GM21576 (cell line): ENCODE measurements around the gene NEIL3.
"Not testable (repeated sequence)": the region's sequence is repeated elsewhere in the genome, so short reads cannot be mapped to it uniquely, and the experiment has no call there.

Experiments
- ATAC-seq: cut with Tn5 transposase; IDR thresholded peaks from one replicate; pipeline ENCODE4 v1.9.1; 2021; ENCODE audit warnings: mild to moderate bottlenecking, moderate library complexity; ENCODE audit not compliant: unreplicated experiment

Gene NEIL3

DNA sequence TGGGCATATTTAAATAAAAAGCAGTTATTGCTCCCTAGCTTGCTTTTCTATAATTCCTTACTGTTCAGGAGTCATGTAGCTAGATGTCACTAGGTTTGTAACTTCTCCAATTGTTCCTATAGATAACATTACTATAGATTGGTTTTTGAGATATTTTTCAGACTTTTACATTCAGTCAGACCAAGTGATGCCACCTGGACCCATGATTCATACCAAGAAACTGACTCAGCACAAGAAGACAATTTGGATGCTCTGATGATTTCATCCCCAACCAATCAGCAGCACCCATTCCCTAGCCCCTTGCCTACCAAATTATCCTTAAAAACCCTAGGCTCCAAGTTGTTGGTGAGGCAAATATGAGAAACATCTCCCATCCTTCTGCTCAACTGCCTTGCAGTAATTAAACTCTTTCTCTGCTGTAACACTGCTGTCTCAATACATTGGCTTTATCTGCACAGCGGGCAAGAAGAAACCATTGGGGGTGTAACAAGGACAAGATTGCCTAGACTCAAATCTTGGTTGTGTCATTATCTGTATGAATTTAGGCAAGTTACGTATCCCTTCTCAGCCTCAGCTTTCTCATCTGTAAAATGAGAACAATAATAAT lies 11.8 kb upstream of the NEIL3 start:
- ATAC-seq, result no peak

GRCh38 chr4:177301126-177301639 lies 8.5 kb upstream of the NEIL3 start:
- peak; percentile 53 for ATAC-seq

- ATAC-seq, result no peak
Measured at GRCh38 chr4:177302371-177303100, 7.1 kb upstream of the NEIL3 start.

DNA sequence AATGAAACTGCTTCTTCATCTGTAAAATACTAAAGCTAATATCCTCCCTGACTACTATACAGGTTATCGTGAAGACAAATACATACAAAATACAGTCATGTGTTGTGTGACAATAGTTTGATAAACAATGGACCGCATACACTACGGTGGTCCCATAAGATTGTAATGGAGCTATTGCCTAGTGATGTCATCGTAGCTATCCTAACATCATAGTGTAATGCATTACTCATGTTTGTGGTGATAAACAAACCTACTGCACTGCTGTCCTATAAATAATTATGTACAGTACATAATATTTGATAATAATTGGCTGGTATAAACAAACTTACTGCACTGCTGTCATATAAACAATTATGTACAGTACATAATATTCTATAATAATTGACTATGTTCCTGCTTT lies 5.6 kb upstream of the NEIL3 start:
- no peak for ATAC-seq

DNA sequence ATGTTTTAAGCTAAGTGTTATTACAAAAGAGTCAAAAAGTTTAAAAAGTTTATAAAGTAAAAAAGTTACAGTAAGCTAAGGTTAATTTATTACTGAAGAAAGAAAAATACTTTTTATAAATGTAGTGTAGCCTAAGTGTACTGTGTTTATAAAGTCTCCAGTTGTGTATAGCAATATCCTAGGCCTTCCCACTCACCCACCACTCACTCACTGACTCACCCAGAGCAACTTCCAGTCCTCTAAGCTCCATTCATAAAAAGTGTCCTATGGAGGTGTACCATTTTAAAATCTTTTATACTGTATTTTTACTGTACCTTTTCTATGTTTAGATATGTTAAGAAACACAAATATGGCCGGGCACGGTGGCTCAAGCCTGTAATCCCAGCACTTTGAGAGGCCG lies 4.8 kb upstream of the NEIL3 start:
- ATAC-seq, result not testable (repeated sequence)

DNA sequence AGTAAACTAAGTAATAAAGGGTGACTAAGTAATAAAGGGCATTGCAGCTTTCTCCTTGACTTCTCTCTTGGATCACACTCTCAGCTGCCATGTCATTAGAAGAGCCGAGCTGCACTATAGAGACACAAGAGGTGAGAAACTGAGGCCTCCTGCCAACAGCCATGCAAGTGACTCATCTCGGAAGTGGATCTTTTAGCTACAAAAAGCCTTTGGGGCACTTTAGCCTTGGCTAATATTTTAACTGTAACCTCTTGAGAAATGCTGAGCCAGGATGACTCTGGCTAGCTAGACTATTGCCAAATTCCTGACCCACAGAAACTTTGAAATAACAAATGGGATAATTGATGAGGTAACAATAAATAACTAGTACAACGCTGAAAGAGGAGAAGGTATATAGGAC lies 1.5 kb upstream of the NEIL3 start:
- ATAC-seq, result no peak

GRCh38 chr4:177308847-177309521 lies 690 bp upstream of the NEIL3 start:
- ATAC-seq, result no peak

GRCh38 chr4:177311589-177311988 lies 1.9 kb downstream of the NEIL3 start:
- ATAC-seq, result no peak

DNA sequence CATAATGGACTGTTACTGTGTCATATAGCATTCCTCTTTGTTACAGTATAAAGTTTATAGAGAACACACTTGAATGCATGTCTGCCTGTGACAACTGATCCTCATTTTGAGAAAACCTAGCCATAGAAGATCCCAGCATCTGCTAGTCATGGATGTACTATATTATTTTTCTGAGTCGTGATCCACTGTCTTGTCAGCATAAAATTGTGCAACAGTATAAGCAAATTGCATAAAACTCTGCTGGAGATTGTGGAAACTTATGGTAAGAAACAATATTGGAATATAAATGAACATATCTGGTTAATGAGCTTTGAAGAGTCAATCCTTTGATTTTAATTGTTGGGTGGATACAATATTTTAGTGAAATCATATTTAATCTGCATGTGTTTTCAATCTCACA lies 3.6 kb downstream of the NEIL3 start:
- no peak for ATAC-seq

DNA sequence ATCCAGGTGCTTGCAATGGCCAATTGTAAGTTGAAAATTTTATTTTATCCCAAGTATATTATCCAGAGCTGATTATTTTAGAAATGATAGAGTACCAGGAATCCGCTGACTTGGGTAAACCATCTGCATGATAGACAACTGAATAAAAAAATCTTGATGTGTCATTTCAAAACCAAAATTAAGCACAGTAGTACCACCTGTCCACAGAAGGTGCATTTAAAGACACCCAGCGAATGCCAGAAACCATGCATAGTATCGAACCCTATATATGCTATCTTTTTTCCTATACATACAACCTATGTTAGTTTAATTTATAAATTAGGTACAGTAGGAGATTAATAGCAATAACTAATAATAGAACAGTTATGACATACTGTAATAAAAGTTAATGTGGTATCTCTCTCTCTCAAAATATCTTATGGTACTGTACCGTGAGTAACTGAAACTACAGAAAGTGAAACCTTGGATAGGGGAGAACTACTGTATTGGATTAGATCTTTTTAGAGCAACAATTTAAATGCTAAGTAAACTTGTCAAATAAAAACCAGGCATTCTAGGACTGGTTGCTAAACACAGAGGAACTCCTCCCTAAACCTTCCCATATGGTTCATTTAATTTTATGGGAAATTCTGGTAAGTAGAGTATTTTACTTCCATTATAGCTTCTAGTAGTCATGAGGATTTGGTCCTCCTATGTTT lies 6.2 kb downstream of the NEIL3 start:
- ATAC-seq, result no peak

- no peak for ATAC-seq
Measured at GRCh38 chr4:177320721-177321120, 11.0 kb downstream of the NEIL3 start.

- ATAC-seq, result no peak
Measured at GRCh38 chr4:177321647-177322046, 12.0 kb downstream of the NEIL3 start.

GRCh38 chr4:177322266-177322665 lies 12.6 kb downstream of the NEIL3 start:
- no peak for ATAC-seq

GRCh38 chr4:177322881-177323280 lies 13.2 kb downstream of the NEIL3 start:
- no peak for ATAC-seq

DNA sequence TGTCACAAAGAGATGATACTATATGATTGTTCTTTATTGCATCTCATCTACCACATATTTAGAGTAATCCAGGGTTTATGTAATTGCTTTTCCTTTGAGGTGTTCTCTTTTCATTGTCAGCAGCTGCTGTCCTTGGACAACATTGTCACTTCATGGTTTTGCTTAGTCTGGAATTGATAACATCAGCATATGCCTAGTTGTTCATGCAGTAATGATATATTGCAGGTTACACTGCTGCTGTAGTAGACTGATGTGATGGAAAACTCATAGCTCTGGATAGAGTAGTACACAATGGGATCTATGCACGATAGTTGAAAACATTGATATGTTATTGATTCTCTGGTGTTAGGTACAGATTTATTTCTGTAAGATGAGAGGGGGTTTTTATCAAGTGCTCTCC lies 13.7 kb downstream of the NEIL3 start:
- no peak for ATAC-seq

DNA sequence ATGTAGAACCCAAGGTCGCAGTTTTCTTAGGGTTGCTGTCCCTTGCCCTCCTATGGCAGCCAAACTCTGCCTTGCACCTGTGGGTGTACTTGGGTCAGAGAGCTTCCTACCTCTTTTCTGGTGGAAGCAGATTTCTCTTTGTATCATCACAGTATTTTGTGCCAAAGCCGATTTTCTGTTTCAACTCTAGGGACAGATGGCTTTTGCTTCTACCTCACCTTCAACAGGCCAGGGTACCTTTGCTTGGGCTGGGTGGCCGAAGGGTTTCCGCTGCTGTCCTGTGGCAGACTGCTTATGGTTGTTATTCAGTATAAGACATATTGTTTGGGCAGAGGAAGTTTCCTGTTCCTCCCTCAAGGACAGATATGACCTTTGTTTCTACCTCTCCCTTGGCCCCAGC lies 22.4 kb downstream of the NEIL3 start:
- ATAC-seq, result no peak

- peak; percentile 98 for ATAC-seq
Measured at GRCh38 chr4:177339477-177340374, 30.1 kb downstream of the NEIL3 start.

GRCh38 chr4:177348348-177348747 lies 38.7 kb downstream of the NEIL3 start:
- no peak for ATAC-seq

DNA sequence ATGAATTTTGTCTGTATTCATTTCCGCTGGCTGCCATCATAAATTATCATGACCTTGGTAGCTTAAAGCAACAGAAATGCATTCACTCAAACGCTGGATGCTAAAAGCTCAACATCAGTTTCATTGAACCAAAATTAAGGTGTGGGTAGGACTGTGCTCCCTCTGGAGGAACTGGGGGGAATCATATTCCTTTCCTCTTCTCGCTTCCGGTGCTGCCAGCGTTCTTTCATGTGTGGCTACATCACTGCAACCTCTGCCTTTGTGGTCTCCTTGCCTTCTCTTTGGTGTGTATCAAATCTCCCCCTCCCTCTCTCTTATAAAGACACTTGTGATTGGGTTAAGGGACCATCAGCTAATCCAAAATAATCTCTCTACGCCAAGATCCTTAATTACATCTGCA lies 39.5 kb downstream of the NEIL3 start:
- no peak for ATAC-seq

DNA sequence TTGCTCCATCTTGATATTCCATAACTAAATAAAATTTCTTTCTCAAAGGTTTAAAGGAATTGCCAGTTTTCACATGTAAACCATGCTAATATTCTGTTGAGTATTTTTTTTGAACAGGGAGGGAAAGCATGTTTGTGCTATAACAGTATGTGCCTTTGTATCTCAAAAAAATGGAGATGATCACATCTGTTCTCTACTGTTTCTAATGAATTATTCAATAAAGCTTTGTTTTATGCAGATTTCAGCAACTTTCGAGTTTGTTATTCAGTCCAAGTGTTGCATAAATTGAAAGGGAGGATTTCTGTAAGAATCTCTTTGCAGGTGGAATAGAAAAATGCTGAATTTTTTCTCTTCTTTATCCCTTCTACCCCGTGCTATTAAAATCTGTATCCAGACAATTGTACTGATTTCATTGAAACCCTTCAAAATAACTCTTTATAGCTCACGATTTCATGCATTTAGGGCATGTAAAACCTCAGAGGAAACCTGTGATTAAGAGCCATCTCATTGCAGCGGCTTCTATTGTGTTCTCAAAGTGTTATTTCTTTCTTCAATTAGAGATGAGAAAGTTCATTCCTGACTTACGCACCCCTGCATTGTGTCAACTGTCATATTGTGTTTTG lies 42.1 kb downstream of the NEIL3 start:
- ATAC-seq, result no peak
